ENCODE results near the gene EFCAB6. TPM values are rescaled to one million over a fixed set of nuclear protein-coding genes. Genes with fewer than 3 reads are reported as not detected.

EFCAB6 gene
- total RNA-seq, 1 experiment from 2014 or later: 0.94 TPM

DNA sequence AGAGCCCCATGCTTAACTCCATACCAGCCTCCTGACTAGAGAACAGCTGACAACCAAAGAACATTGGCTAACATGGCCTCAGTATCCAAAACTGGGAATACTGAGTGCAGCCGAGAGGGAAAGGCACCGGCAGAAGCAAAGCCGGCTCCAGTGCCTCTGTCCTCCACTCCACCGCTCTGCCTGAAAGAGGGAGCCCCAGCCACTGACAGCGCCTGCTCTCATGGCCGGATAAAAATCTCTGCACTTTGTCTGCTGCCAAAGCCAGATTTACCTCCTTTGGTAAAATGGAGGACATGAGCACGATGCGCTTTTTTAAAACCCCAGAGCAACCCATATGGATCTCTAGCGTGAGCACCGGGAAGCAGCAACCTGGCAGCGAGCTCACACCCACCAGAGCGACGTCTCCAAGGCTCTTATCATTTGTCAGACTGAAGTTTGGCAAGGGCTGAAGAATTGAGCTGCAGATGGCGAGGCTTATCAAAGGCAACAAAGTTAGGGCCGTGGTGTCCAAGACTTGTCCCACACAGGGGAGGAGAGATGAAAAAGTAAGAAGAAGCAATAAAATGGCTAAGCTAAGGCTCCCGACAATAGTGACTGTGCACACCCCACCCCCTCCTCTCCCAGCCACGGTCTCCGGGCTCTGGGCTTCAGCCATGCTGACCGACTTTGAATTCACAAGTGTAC, 71.4 kb downstream of the EFCAB6 start:
- Mint-ChIP-seq H3K36me3 (no peaks in the 10 kb centered on the region), H3K9me3 (no peaks in the 10 kb centered on the region), H3K4me1 (peaks cover 3% of the 10 kb centered on the region; the same call in 1 of the 2 replicates), H3K27ac (no peak overlapping the region), H3K27me3 (ENCODE audit: low read depth) (no peaks in the 10 kb centered on the region), H3K4me3 (no peak overlapping the region)
- TF ChIP-seq ZBTB43 (CRISPR knock-in tag; IDR thresholded peaks at IDR 0.05): no peak
- DNase-seq (ENCODE audit: low spot score) (no peak), ATAC-seq (no peak)
- POLR2A ChIA-PET: interaction anchor here (0.7 kb wide), 1 partner anchor 9 kb away, joined by 5 read pairs; no protein-coding TSS in a partner anchor
- CTCF ChIA-PET: interaction anchor here (0.9 to 1.7 kb wide), 7 partner anchors 16 to 352 kb away, joined by 3 to 6 read pairs (median 4); no protein-coding TSS in a partner anchor

DNA sequence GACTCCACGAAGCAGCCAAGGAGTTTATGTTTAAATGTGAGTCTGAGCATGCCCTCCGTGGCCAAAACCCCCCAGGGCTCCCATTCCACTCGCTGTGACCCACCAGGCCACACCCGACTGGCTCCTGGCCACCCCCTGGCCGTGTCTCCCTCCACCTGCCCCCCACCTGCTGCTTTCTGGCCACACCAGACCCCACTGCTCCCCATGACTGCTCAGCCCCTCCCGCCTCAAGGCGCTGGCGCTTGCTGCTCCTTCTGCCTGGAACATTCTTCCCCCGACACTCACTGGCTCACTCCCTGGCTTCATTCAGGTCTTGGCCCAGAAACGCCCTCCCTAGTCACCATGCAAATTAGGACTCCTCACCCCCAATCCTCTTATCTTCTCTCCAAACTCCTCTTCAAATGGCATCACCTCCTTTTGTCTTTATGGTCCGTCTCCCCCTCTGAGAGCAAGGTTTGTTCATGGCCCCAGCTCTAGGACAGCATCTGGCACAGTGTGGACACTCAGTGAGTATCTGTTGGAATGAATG, 72.2 kb downstream of the EFCAB6 start:
- H3K27ac Mint-ChIP-seq: no peak overlapping the region
- H3K4me1 Mint-ChIP-seq: peaks cover 3% of the 10 kb centered on the region; the same call in 1 of the 2 replicates
- no peaks in the 10 kb centered on the region for H3K9me3 Mint-ChIP-seq
- TF ChIP-seq SMAD3 (CRISPR knock-in tag; IDR thresholded peaks at IDR 0.05; ENCODE audit: borderline replicate concordance) (no peak), NFYB (CRISPR knock-in tag; conservative IDR thresholded peaks at IDR 0.05; ENCODE audit: low read depth) (no peak), GTF2I (CRISPR knock-in tag; conservative IDR thresholded peaks at IDR 0.05) (no peak)
- TF ChIP-seq, protein P1, sequence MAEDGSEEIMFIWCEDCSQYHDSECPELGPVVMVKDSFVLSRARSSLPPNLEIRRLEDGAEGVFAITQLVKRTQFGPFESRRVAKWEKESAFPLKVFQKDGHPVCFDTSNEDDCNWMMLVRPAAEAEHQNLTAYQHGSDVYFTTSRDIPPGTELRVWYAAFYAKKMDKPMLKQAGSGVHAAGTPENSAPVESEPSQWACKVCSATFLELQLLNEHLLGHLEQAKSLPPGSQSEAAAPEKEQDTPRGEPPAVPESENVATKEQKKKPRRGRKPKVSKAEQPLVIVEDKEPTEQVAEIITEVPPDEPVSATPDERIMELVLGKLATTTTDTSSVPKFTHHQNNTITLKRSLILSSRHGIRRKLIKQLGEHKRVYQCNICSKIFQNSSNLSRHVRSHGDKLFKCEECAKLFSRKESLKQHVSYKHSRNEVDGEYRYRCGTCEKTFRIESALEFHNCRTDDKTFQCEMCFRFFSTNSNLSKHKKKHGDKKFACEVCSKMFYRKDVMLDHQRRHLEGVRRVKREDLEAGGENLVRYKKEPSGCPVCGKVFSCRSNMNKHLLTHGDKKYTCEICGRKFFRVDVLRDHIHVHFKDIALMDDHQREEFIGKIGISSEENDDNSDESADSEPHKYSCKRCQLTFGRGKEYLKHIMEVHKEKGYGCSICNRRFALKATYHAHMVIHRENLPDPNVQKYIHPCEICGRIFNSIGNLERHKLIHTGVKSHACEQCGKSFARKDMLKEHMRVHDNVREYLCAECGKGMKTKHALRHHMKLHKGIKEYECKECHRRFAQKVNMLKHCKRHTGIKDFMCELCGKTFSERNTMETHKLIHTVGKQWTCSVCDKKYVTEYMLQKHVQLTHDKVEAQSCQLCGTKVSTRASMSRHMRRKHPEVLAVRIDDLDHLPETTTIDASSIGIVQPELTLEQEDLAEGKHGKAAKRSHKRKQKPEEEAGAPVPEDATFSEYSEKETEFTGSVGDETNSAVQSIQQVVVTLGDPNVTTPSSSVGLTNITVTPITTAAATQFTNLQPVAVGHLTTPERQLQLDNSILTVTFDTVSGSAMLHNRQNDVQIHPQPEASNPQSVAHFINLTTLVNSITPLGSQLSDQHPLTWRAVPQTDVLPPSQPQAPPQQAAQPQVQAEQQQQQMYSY (CRISPR knock-in tag; IDR thresholded peaks at IDR 0.05): no peak
- H3K4me3 Mint-ChIP-seq: no peak overlapping the region
- DNase-seq (ENCODE audit: low spot score) (no peak), ATAC-seq (no peak)
- ChIA-PET CTCF (no interaction called here), POLR2A (interaction anchor here (0.5 kb wide), 1 partner anchor 1506 kb away, joined by 4 read pairs; no protein-coding TSS in a partner anchor)
- no peaks in the 10 kb centered on the region for H3K36me3 Mint-ChIP-seq
- no peaks in the 10 kb centered on the region for H3K27me3 Mint-ChIP-seq (ENCODE audit: low read depth)

DNA sequence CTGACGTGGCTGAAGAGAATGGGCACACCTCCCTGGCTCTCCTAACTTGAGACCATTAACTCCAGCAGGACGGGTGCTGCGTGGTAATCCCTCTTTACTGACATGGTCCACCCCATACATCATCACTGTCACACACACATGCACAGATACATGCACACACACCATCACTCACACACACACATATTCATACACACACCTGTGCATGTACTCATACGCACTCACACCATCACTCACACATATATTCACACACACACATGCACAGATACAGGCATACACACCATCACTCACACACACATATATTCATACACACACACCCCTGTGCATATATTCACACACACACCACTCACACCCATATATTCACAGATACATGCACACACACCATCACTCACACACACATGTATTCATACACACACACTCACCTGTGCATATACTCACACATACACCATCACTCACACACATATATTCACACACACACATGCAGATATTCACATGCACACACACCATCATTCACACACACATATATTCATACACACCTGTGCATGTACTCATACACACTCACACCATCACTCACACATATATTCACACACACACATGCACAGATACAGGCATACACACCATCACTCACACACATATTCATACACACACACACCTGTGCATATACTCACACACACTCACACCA, 74.8 kb downstream of the EFCAB6 start:
- TF ChIP-seq HMGA2 (CRISPR knock-in tag; IDR thresholded peaks at IDR 0.05): no peak
- TF ChIP-seq SP1 (CRISPR knock-in tag; conservative IDR thresholded peaks at IDR 0.05): no peak
- no peak for ATAC-seq
- ChIA-PET CTCF (no interaction called here), POLR2A (no interaction called here)
- no peak overlapping the region for H3K27ac Mint-ChIP-seq
- H3K27me3 Mint-ChIP-seq (ENCODE audit: low read depth): no peaks in the 10 kb centered on the region
- DNase-seq (ENCODE audit: low spot score): no peak
- no peaks in the 10 kb centered on the region for H3K4me1 Mint-ChIP-seq
- no peaks in the 10 kb centered on the region for H3K36me3 Mint-ChIP-seq
- H3K4me3 Mint-ChIP-seq: no peak overlapping the region
- no peaks in the 10 kb centered on the region for H3K9me3 Mint-ChIP-seq

GRCh38 chr22:43736651-43737050, 75.5 kb downstream of the EFCAB6 start:
- Mint-ChIP-seq H3K4me3 (no peak overlapping the region), H3K4me1 (no peaks in the 10 kb centered on the region), H3K27ac (no peak overlapping the region), H3K36me3 (no peaks in the 10 kb centered on the region), H3K27me3 (ENCODE audit: low read depth) (no peaks in the 10 kb centered on the region), H3K9me3 (no peaks in the 10 kb centered on the region)
- TF ChIP-seq ESRRA (CRISPR knock-in tag; IDR thresholded peaks at IDR 0.05; ENCODE audit: borderline replicate concordance) (no peak), EMX1 (CRISPR knock-in tag; IDR thresholded peaks at IDR 0.05) (no peak), GABPB1 (CRISPR knock-in tag; IDR thresholded peaks at IDR 0.05) (no peak), ZNF416 (CRISPR knock-in tag; IDR thresholded peaks at IDR 0.05) (no peak), NFATC4 (CRISPR knock-in tag; IDR thresholded peaks at IDR 0.05) (no peak), ZNF219 (CRISPR knock-in tag; IDR thresholded peaks at IDR 0.05; ENCODE audit: borderline replicate concordance) (no peak)
- no peak for ATAC-seq
- CTCF ChIA-PET: no interaction called here
- DNase-seq (ENCODE audit: low spot score): no peak
- POLR2A ChIA-PET: no interaction called here
